Left lobe of liver (tissue), 2 donors: ENCODE measurements around the gene POFUT2. TPM values are rescaled to one million over a fixed set of nuclear protein-coding genes. Genes with fewer than 3 reads are reported as not detected.
A peak's percentile ranks its signal among the peaks of the same experiment; 100 is the strongest.

Experiments
- ATAC-seq: fragments of 200-7000 bp; cut with Tn5 transposase; one replicate; pipeline ENCODE4 v1.9.1; 2020; ENCODE audit warnings: mild to moderate bottlenecking, moderate library complexity
- DNase-seq: peaks from one replicate; pipeline ENCODE4 v3.0.0-alpha.2; 2020; ENCODE audit warnings: low spot score
- total RNA-seq: library from RNA; stranded (reverse); gene quantifications from one replicate; pipeline ENCODE4 v1.2.1, GENCODE V29; 2021
- donor health status: DM: no; HTN: no; CAD: no; lungs with moderate emphysema.
- donor health status: DM: no; HTN: yes; CAD: no.

Gene POFUT2
- total RNA-seq, 1 donor from 2014 or later, result 17.5 TPM

DNA sequence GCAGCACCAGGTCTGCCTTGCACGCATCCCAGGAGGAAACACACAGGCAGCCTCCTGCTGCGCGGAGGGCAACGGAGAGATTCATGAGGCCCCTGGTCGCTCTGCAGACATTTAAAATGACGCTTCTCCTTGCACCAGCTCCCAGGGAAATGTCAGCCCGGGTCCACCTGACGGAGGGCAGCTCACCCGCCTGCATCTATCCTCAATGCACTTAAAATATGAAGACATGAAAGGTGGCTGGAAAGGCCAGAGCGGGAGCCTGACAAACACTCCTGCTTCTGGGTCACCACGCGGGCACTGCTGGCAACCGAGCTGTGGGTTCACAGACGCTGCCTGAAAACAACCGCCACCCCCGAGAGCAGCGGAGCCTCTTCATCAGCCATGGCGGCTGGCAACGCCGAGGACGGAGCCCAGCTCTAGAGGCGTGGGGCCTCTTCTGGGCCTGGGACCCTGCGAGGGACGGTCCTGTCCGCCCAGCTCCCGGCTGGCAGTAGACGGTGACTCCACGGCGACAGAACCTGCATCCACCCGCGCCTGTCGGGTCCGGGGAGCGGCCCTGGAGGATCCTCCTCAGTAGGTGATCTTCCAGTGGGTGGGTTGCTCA lies 22.7 kb downstream of the POFUT2 start:
- no peak for ATAC-seq
- peak; percentile 37 for DNase-seq

DNA sequence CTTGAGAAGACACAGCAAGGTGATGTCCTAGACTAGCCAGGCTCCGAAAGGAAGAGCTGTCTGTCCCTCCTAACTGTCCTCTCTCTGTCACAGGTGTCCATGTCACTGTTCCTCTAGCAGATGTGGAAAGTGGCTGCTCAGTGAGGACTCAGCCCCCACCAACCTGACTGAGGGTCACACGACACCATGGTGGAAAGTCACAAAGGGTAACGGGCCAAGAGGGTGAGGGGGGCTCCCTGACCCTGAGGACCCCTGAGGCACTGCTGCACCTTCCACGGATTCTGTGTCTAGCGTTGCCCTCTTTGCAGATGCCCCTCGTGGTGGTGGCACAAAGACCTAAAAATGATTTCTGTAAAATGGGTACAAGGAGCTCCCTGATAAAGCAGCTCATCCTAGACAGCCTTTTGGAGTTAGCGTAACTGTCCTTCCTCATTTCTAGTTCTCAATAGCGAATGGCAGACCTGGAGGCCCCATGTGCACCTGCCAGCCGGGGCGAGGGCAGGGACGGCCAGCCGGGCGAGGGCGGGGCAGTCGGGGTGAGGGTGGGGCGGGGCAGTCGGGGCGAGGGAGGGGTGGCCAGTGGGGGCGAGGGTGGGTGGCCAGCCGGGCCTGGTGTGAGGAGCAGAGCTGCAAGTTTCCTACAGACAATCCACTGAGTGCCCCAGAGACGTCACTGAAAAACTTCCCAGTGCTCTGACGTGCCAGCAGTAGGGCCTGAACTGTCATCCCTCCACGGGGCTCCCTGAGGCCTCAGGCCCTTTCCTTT lies 23.4 kb downstream of the POFUT2 start:
- no peak for ATAC-seq
- peak; percentile 39 for DNase-seq

GRCh38 chr21:45263534-45263933 lies 24.2 kb downstream of the POFUT2 start:
- no peak for ATAC-seq
- peak; percentile 43 for DNase-seq

- DNase-seq (peak; percentile 87), ATAC-seq (peak; percentile 90)
These were observed 25.1 kb downstream of the POFUT2 start for GRCh38 chr21:45262616-45263015.

- peak; percentile 73 for ATAC-seq
These were observed 25.6 kb downstream of the POFUT2 start for GRCh38 chr21:45262041-45262581.

DNA sequence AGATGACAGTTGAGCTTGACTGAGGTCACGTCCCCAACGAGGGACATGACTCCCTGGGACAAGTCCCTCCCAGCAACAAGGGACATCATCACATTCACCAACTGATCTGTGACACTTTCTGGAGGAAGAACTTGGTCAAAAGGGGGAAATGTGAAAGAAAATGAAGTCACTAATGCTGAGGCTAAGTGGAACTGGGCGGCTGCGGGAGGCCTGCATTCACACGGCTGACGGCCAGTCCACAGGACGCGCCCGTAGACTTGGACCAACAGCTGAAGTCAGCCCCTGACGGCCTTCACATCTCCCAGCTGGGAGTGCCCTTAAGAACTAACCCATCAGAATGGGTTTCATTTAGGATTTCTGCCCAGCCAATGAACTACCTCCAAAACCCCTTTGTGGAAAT lies 26.6 kb downstream of the POFUT2 start:
- DNase-seq (peak; percentile 35), ATAC-seq (peak; percentile 4)

More at GRCh38 chr21:45262041-45262581, 25.6 kb downstream of the POFUT2 start:
- peak; percentile 65 for DNase-seq

GRCh38 chr21:45260191-45260825 lies 27.4 kb downstream of the POFUT2 start:
- ATAC-seq (no peak), DNase-seq (peak; percentile 23)

DNA sequence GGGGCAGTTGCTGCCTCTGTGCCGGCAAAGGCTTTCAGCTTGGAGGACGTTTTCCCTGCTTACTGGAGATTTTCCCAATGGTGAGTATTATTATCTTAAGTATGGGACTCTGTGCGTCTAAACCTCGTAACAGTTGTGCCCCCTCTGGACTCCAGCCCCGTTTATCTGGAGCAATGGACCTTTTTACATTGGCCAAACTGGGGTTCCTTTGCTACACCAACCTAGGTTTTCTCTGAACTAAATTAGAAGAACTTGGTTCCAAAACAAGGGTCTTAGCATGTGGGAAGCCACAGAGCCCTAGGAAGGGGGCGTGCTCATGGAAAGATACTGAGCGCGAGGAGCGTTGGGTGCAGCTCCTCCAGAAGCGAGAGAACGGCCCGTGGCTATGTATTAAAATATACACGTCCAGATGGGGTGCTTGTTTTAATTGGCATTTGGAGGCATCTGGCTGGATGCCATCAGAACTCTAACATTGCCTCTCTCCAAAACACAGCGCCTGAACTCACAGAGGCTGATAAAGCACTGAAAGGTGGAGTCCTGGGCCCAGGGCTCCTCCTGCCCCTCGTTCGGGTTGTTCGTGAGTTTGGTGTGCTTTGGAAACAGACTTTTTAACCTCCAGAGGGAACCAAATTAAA lies 28.4 kb downstream of the POFUT2 start:
- peak; percentile 40 for DNase-seq

DNA sequence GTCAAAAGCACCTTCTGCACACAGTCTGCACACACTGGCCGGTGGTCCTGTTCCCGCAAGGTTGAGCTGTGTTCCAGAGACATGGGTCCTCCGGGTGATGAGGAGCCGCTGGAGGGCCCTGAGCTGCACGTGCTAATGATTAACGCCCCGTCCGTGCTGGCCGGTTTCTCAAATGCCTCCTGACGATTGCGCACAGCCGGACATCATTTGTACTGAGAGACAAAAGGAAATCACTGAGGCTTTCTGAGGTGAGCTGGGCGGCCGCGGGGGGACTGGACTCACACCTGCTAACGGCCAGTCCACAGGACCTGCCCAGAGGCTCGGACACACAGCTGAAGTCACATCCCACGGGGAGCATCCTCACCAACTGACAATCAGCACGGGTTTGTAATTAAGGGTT lies 29.2 kb downstream of the POFUT2 start:
- peak; percentile 33 for DNase-seq
- no peak for ATAC-seq

More for the DNA sequence above, 28.4 kb downstream of the POFUT2 start:
- ATAC-seq, result no peak

DNA sequence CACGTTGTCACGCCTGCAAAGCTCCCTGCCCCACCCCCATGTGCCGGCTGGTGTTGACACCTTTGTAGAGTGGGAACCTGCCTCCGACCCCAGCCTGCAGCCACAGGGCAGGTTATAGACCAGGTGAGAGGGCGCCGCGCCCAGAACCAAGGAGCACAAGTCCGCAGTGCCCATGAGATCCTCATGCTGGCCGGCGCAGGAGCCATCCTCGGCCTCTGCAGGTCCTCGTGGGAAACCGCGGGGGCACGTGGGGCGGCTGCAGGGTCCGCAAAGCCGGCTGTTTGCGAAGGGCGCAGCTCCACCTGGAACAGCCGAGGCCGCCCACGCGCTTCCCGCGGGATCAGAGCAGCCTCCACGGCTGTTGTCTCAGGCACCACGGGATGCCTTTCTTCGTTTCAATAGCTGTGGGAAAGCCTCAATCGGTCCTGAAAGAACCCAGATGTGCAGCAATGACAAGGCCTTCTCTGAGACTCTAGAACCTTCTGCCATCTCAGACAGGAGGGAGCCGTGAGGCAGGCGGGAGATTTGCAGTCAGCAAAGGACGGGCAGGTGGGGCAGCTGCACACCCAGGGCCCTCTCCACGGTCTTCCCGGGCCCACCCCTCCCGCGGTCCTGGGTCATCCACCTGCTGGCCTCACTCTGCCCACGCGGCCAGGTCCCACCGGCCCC lies 29.9 kb downstream of the POFUT2 start:
- DNase-seq, result peak; percentile 39

GRCh38 chr21:45256912-45257672 lies 30.6 kb downstream of the POFUT2 start:
- ATAC-seq (no peak), DNase-seq (peak; percentile 40)

More for the DNA sequence above, 29.9 kb downstream of the POFUT2 start:
- ATAC-seq, result no peak

DNA sequence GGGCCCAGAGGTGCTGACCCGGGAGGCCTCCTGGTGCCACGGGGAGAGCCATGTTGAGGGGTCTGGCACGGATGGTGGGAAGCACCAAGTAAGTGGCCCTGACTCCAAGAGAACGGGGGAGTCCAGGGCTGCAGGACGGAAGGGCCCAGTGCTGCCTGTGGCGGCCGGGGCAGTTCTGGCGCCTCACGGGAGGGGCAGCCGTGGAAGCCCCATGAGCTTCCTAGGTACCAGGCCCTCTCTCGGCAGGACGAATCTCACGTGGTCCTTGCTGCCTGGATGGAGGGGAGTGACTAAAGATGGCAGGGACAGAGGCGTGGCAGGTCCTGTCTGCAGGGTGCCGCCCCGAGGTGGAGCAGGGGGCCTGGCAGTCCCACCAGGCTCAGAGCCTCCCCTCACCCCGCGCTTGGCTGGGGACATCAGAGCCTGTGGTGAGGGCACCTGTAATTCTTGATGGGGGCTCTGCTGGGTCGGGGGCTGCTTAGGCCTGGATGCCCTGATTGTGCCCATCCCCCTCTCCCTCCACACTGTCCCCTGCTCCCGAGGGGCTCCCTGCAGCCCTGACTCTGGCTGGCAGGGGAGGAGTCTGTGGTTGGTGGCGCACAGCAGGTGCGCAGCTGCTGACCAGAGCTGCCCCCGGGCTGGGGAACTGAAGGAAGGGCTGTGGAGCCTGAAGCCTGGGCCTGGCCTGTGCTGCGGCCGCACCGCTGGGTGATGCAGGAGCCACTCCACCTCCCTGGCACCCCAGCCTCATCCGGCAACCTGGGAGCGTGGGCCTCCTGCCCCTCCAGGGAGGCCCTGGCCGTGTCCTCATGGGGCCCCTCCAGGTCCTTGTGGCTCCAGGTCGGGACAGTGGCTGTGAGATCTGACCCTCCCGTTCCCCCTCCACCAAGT lies 31.4 kb downstream of the POFUT2 start:
- DNase-seq (peak; percentile 39), ATAC-seq (no peak)

GRCh38 chr21:45255381-45256020 lies 32.2 kb downstream of the POFUT2 start:
- DNase-seq (no peak), ATAC-seq (peak; percentile 30)

- DNase-seq (no peak), ATAC-seq (no peak)
These were observed 33.2 kb downstream of the POFUT2 start for GRCh38 chr21:45254460-45254930.

DNA sequence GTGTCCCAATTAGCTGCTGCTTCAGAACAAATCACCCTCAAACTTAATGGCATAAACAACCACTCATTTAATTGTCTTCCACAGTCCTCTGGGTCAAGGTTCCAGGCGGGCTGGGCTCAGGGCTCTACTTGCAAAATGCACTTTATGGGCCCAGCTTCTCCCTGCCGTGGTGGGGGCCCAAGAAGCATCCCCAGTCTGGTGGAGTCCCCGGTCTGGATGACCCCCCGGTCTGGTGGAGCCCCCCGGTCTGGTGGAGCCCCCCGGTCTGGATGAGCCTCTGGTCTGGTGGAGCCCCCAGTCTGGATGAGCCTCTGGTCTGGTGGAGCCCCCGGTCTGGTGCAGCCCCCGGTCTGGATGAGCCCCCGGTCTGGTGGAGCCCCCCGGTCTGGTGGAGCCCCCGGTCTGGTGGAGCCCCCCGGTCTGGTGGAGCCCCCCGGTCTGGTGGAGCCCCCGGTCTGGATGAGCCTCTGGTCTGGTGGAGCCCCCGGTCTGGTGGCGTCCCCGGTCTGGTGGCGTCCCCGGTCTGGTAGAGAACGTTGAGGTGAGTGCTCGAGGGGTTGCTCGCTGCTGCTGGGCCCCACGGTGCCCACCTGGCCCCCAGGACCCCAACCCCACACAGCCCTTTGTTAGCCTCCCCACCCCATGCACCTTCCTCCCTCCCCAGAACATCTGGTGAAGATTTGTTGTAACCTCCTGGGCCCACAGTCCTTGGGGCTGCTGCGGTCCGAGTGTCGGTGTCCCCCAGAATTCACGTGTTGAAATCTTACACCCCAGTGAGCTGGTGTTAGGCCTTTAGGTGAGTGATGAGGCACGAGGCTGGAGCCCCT lies 33.8 kb downstream of the POFUT2 start:
- DNase-seq (no peak), ATAC-seq (no peak)

DNA sequence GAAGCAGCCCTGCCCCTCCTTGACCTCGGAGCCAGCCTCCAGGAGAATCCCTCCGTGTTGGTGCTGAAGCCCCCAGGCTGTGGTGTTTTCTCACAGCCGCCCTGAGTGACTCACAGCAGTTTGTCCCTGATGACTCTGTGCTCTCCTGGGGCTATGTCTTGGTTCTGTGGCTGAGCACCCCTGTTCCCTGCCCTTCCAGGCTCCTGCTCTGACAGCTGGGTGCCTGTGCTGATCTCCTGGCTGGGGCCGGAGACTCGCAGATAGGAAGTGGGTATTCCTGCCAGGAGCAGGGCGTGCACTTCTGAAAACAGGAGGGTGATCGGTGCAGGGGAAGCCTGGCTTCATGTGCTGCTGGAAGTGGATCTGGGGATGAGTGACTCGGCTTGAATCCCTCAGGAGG lies 34.5 kb downstream of the POFUT2 start:
- ATAC-seq (no peak), DNase-seq (no peak)

- ATAC-seq, result no peak
- no peak for DNase-seq
These were observed 35.2 kb downstream of the POFUT2 start for GRCh38 chr21:45252448-45252925.
